DOHH2 (cell line): ENCODE results near the gene CAPN2.

Experiments
- H3F3A ChIP-seq: fragments of 200-600 bp; sonication (generic), shearing (Covaris generic); 2 replicates; pipeline ENCODE4 v1.6.0; 2016; ENCODE audit warnings: antibody characterized with exemption, mild to moderate bottlenecking; ENCODE audit not compliant: control insufficient read depth, insufficient read depth
- H3K27ac ChIP-seq: fragments of 200-600 bp; sonication (generic); 2 replicates; pipeline ENCODE4 v1.5.1; 2014; ENCODE audit warnings: low read depth, mild to moderate bottlenecking, low read length, moderate library complexity
- H3K27me3 ChIP-seq: fragments of 200-600 bp; sonication (generic); 2 replicates; pipeline ENCODE4 v1.6.1; 2014; ENCODE audit warnings: mild to moderate bottlenecking, low read length, mixed read lengths; ENCODE audit not compliant: control insufficient read depth
- H3K36me3 ChIP-seq: fragments of 200-600 bp; sonication (generic); 2 replicates; pipeline ENCODE4 v1.6.1; 2014; ENCODE audit warnings: mild to moderate bottlenecking, low read length, moderate library complexity, mixed read lengths; ENCODE audit not compliant: control insufficient read depth
- H3K4me1 ChIP-seq: fragments of 200-600 bp; sonication (generic); 2 replicates; pipeline ENCODE4 v1.6.1; 2014; ENCODE audit warnings: mild to moderate bottlenecking, low read length, mixed read lengths; ENCODE audit not compliant: control insufficient read depth
- H3K4me2 ChIP-seq: fragments of 200-600 bp; sonication (generic); 2 replicates; pipeline ENCODE4 v1.6.0; 2014; ENCODE audit warnings: mild to moderate bottlenecking, low read length, moderate library complexity
- H3K4me3 ChIP-seq: fragments of 200-600 bp; sonication (generic); 2 replicates; pipeline ENCODE4 v1.5.1; 2014; ENCODE audit warnings: mild to moderate bottlenecking, low read length, mixed read lengths
- H3K79me2 ChIP-seq: fragments of 200-600 bp; sonication (generic); 2 replicates; pipeline ENCODE4 v1.6.1; 2014; ENCODE audit warnings: mild to moderate bottlenecking, low read length, mixed read lengths; ENCODE audit not compliant: control insufficient read depth
- H3K9me2 ChIP-seq: fragments of 200-600 bp; sonication (generic); replicated peaks from 2 replicates; pipeline ENCODE4 v1.6.1; 2014; ENCODE audit warnings: mild to moderate bottlenecking, low read length, mixed read lengths; ENCODE audit not compliant: control insufficient read depth
- H3K9me3 ChIP-seq: fragments of 200-600 bp; sonication (generic); 2 replicates; pipeline ENCODE4 v1.6.1; 2014; ENCODE audit warnings: antibody characterized with exemption, low read length, mixed read lengths; ENCODE audit not compliant: control insufficient read depth, insufficient read depth
- H4K20me1 ChIP-seq: fragments of 200-600 bp; sonication (generic); 2 replicates; pipeline ENCODE4 v1.6.0; 2014; ENCODE audit warnings: low read depth, mild to moderate bottlenecking, antibody characterized with exemption, low read length, moderate library complexity; ENCODE audit not compliant: control insufficient read depth, insufficient read depth
- CTCF ChIP-seq: fragments of 200-600 bp; sonication (generic); IDR thresholded peaks from one replicate; pipeline ENCODE4 v1.5.1; 2014; ENCODE audit warnings: antibody characterized with exemption, mild to moderate bottlenecking, low read depth, low read length; ENCODE audit not compliant: poor library complexity, severe bottlenecking
- EZH2phosphoT487 ChIP-seq: fragments of 200-600 bp; sonication (generic); IDR thresholded peaks from 2 replicates; pipeline ENCODE4 v1.6.1; 2017; ENCODE audit warnings: borderline replicate concordance, mild to moderate bottlenecking, antibody characterized with exemption, low read length, moderate library complexity, mixed read lengths

Gene CAPN2

DNA sequence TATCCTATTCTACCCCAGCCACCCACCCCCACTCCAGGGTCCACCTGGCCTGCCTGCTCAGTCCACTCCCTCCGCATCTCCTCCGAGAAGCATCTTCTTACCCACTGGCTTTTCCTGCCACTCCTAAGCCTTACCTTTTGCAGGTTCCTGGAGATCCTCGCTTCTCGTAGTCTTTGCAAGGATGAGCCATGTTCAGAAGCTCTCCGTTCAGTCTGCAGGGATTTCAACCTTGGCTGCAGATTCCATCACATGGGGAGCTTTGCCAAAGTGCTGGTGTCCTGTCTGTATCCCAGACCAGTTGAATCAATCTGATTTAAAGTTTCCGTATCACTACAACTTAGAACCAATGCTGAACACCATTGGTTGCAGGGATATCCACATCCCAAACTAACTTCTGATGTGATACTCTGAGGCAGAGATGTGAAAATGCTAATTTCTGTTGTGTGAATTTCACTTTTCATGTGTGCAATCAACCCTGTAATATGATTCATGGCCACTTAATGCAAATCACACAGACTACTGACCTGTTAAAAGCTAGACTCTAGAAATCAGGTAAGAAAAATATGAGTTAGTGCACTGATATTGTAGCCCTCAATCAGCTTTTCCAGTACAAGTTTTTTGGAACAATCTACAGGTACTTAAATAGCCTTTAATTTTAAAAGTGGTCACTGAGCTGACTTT is 61.9 kb downstream of the CAPN2 start:
- Histone ChIP-seq H3K4me3 (no peak overlapping the region), H3K9me2 (no peaks in the 10 kb centered on the region), H3K9me3 (no peaks in the 10 kb centered on the region), H3K4me1 (peaks cover 4% of the 10 kb centered on the region; the same call in 1 of the 2 replicates), H3K27me3 (no peaks in the 10 kb centered on the region), H3K79me2 (no peaks in the 10 kb centered on the region), H3K36me3 (peaks cover 20% of the 10 kb centered on the region), H3K4me2 (no peak overlapping the region), H3F3A (no peaks in the 10 kb centered on the region), H3K27ac (no peak overlapping the region), H4K20me1 (no peaks in the 10 kb centered on the region)
- TF ChIP-seq EZH2phosphoT487, result no peak
- no peak for TF ChIP-seq CTCF

DNA sequence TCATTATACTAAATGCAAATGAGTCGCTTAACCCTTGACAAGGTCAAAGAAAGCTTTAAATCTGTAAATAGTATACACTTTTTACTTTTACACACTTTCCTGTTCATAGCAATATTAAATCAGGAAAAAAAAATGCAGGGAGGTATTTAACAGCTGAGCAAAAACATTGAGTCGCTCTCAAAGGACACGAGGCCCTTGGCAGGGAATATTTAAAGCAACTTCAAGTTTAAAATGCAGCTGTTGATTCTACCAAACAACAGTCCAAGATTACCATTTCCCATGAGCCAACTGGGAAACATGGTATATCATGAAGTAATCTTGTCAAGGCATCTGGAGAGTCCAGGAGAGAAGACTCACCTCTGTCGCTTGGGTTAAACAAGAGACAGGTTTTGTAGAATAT is 62.7 kb downstream of the CAPN2 start:
- H3K9me3 ChIP-seq, result no peaks in the 10 kb centered on the region
- no peaks in the 10 kb centered on the region for H4K20me1 ChIP-seq
- no peak overlapping the region for H3K4me2 ChIP-seq
- H3K4me3 ChIP-seq, result no peak overlapping the region
- no peaks in the 10 kb centered on the region for H3K79me2 ChIP-seq
- H3K27me3 ChIP-seq, result no peaks in the 10 kb centered on the region
- peaks cover 22% of the 10 kb centered on the region for H3K36me3 ChIP-seq
- no peak overlapping the region for H3K27ac ChIP-seq
- no peaks in the 10 kb centered on the region for H3K9me2 ChIP-seq
- H3F3A ChIP-seq, result no peaks in the 10 kb centered on the region
- TF ChIP-seq EZH2phosphoT487 (no peak), CTCF (no peak)
- peaks cover 4% of the 10 kb centered on the region; the same call in 1 of the 2 replicates for H3K4me1 ChIP-seq

DNA sequence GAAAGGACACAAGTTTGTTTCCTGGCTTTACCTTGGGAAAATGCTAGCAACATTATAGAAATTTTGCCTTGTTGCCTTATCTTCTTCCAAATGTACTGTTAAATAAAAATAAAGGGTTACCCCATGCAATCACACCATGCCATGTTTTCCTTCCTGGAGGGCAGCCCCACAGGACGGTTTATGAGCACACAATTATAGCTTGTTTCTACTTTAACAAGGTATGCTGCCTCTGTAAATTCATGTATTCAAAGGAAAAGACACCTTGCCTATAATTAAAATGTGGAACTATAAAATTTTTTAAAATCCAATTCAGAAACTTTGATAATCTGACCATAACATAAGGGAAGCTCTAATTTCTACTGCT is 63.4 kb downstream of the CAPN2 start:
- Histone ChIP-seq H3K27ac (no peak overlapping the region), H3K36me3 (peaks cover 28% of the 10 kb centered on the region), H3K79me2 (no peaks in the 10 kb centered on the region), H3K4me2 (no peak overlapping the region), H3K4me1 (peaks cover 4% of the 10 kb centered on the region; the same call in 1 of the 2 replicates), H3K4me3 (no peak overlapping the region), H3K27me3 (no peaks in the 10 kb centered on the region), H3K9me3 (no peaks in the 10 kb centered on the region), H3K9me2 (no peaks in the 10 kb centered on the region), H3F3A (no peaks in the 10 kb centered on the region), H4K20me1 (no peaks in the 10 kb centered on the region)
- TF ChIP-seq CTCF, result no peak
- no peak for TF ChIP-seq EZH2phosphoT487
